Thyroid gland (tissue), 4 donors: ENCODE measurements around the gene RNF11.

ENCODE experiments used
- CTCF ChIP-seq, 6 experiments: fragments of 200-600 bp in 3 of 6; fragments of 450-650 bp in 3 of 6; sonication (generic) in 3 of 6; IDR thresholded peaks; one replicate each; pipeline ENCODE4 v1.5.1; 2016 to 2019; ENCODE audit warnings: antibody characterized with exemption in 6 of 6, mild to moderate bottlenecking in 2 of 6, inconsistent platforms in 1 of 6, moderate library complexity in 1 of 6
- POLR2A ChIP-seq, 2 donors: fragments of 450-650 bp; IDR thresholded peaks; one replicate each; pipeline ENCODE4 v1.6.1; 2017; ENCODE audit warnings: antibody characterized with exemption in 2 of 2, mild to moderate bottlenecking in 2 of 2, moderate library complexity in 1 of 2

DNA sequence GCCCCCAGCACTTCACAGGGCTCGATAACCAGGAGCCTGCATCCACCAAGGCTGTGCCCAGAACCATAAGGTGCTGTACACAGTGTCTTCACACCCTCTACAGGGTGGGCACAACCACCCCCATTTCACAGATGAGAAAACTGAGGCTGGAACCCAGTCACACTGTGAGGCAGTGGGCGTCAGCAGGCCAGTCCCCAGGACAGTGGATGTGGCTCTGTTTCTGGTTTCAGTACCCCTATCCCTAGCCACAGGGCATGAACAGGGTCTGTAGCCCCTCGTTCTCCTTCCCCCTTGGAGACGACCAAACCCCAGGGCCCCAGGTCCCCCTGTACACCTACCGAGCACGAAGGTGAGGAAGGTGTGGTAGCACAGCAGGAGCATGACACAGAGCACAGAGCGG, 66.7 kb downstream of the RNF11 start:
- TF ChIP-seq CTCF (IDR thresholded peaks at IDR 0.05): no peak
- TF ChIP-seq POLR2A (IDR thresholded peaks at IDR 0.05): no peak
